GM18507 (cell line): ENCODE results near the gene FGF3.
"Not testable (repeated sequence)": the region's sequence is repeated elsewhere in the genome, so short reads cannot be mapped to it uniquely, and the experiment has no call there.

Experiments used
- DNase-seq: peaks from one replicate; pipeline ENCODE4 v3.0.0; 2011; ENCODE audit warnings: low read depth; ENCODE audit not compliant: insufficient read length; ENCODE audit errors: extremely low spot score
- FAIRE-seq: peaks from 2 replicates; lab custom pipeline; 2011; peaks lifted over from hg19 to GRCh38; lab: Jason Lieb, UNC

FGF3 gene

GRCh38 chr11:69787906-69788305, 31.3 kb downstream of the FGF3 start:
- FAIRE-seq = no peak
- DNase-seq = no peak

GRCh38 chr11:69787457-69787856, 31.8 kb downstream of the FGF3 start:
- DNase-seq = no peak
- FAIRE-seq = no peak

GRCh38 chr11:69781241-69781640, 38.0 kb downstream of the FGF3 start:
- DNase-seq (no peak), FAIRE-seq (no peak)

- DNase-seq (no peak), FAIRE-seq (no peak)
These were observed 40.8 kb downstream of the FGF3 start for GRCh38 chr11:69778373-69778772.

GRCh38 chr11:69775163-69775755, 44.0 kb downstream of the FGF3 start, which contains the start of gene FGF4:
TSS of gene FGF4 (minus strand) at chr11:69775341. CDS start at chr11:69775084, 257 bp downstream.
- FAIRE-seq (no peak), DNase-seq (no peak)

GRCh38 chr11:69774354-69775162, 44.7 kb downstream of the FGF3 start:
- no peak for FAIRE-seq
- no peak for DNase-seq

- no peak for FAIRE-seq
- DNase-seq = no peak
These were observed 45.4 kb downstream of the FGF3 start for GRCh38 chr11:69773626-69774353.

GRCh38 chr11:69771466-69771865, 47.8 kb downstream of the FGF3 start:
- no peak for FAIRE-seq
- no peak for DNase-seq

GRCh38 chr11:69770540-69770939, 48.7 kb downstream of the FGF3 start:
- FAIRE-seq = no peak

GRCh38 chr11:69765498-69765995, 53.7 kb downstream of the FGF3 start:
- DNase-seq (no peak), FAIRE-seq (no peak)

More at GRCh38 chr11:69770540-69770939, 48.7 kb downstream of the FGF3 start:
- DNase-seq = no peak

GRCh38 chr11:69764918-69765317, 54.3 kb downstream of the FGF3 start:
- FAIRE-seq, DNase-seq: not testable (repeated sequence)

- FAIRE-seq (no peak), DNase-seq (no peak)
These were observed 58.9 kb downstream of the FGF3 start for GRCh38 chr11:69760319-69760718.
